Tongue (tissue), 3 donors: ENCODE data around the gene RPL7A. TPM values are rescaled to one million over a fixed set of nuclear protein-coding genes. Genes with fewer than 3 reads are reported as not detected.
"Not testable (repeated sequence)": the region's sequence is repeated elsewhere in the genome, so short reads cannot be mapped to it uniquely, and the experiment has no call there.

Experiments used
- DNase-seq: peaks from one replicate; pipeline ENCODE4 v3.0.0-alpha.2; 2015
- small RNA-seq: library from RNA; depleted of rRNA; stranded (forward); fragments of <200 nt; gene quantifications from one replicate; pipeline ENCODE3, GENCODE V24; 2014; ENCODE audit warnings: low replicate concordance
- total RNA-seq: library from RNA; depleted of rRNA; stranded (reverse); fragments of >200 nt; gene quantifications from one replicate; pipeline ENCODE4 v1.2.3, GENCODE V29; 2014

Gene RPL7A
- total RNA-seq, 1 donor from 2014 or later, result 1,430 TPM

GRCh38 chr9:133389025-133389557 is 41.1 kb downstream of the RPL7A start:
- no peak for DNase-seq

- DNase-seq, result no peak
Observed at GRCh38 chr9:133389562-133389961, 41.5 kb downstream of the RPL7A start.

- no peak for DNase-seq
Observed at GRCh38 chr9:133390713-133391112, 42.7 kb downstream of the RPL7A start.

- DNase-seq, result not testable (repeated sequence)
Observed at GRCh38 chr9:133391449-133391848, 43.4 kb downstream of the RPL7A start.

- not testable (repeated sequence) for DNase-seq
Observed at GRCh38 chr9:133392308-133392707, 44.3 kb downstream of the RPL7A start.

- DNase-seq, result no peak
Observed at GRCh38 chr9:133393399-133393798, 45.4 kb downstream of the RPL7A start.

- no peak for DNase-seq
Observed at GRCh38 chr9:133394687-133395271, 46.8 kb downstream of the RPL7A start.

GRCh38 chr9:133396952-133397351 is 48.9 kb downstream of the RPL7A start:
- DNase-seq, result no peak

- DNase-seq, result no peak
Observed at GRCh38 chr9:133397370-133397769, 49.4 kb downstream of the RPL7A start.

GRCh38 chr9:133397895-133398294 is 49.9 kb downstream of the RPL7A start:
- no peak for DNase-seq

GRCh38 chr9:133400292-133400691 is 52.3 kb downstream of the RPL7A start:
- no peak for DNase-seq

Small RNA genes within 50 kb of the gene (small RNA-seq; reads per million reads assigned to genes)
- gene RF00019, result not detected
- gene SNORD24, result not detected
- not detected for gene SNORD36A
- not detected for gene SNORD36B
- gene SNORD36C, result not detected

Other genes starting within 250 kb of the RPL7A start
- 56.0 TPM for gene RALGDS, start 227.0 kb upstream of the RPL7A start, total RNA-seq
- gene GBGT1, start 184.3 kb upstream of the RPL7A start, total RNA-seq, result 5.1 TPM
- gene OBP2B, start 139.0 kb upstream of the RPL7A start, total RNA-seq, result not detected
- 1.4 TPM for gene ABO, start 73.0 kb upstream of the RPL7A start, total RNA-seq
- 18.9 TPM for gene SURF6, start 12.0 kb upstream of the RPL7A start, total RNA-seq
- 29.4 TPM for gene MED22, start 87 bp upstream of the RPL7A start, total RNA-seq
- 23.6 TPM for gene SURF1, start 8.3 kb downstream of the RPL7A start, total RNA-seq
- 4.1 TPM for gene SURF2, start 8.3 kb downstream of the RPL7A start, total RNA-seq
- gene SURF4, start 27.8 kb downstream of the RPL7A start, total RNA-seq, result 160 TPM
- gene STKLD1, start 28.1 kb downstream of the RPL7A start, total RNA-seq, result 0.41 TPM
- gene REXO4, start 69.8 kb downstream of the RPL7A start, total RNA-seq, result 19.0 TPM
- gene ADAMTS13, start 74.1 kb downstream of the RPL7A start, total RNA-seq, result 4.2 TPM
- gene CACFD1, start 111.8 kb downstream of the RPL7A start, total RNA-seq, result 6.8 TPM
- 0.92 TPM for gene SLC2A6, start 130.9 kb downstream of the RPL7A start, total RNA-seq
- 18.3 TPM for gene MYMK, start 176.7 kb downstream of the RPL7A start, total RNA-seq
- gene ADAMTSL2, start 186.5 kb downstream of the RPL7A start, total RNA-seq, result 4.3 TPM